Keratinocyte (primary cell): ENCODE data around the gene CCDC167. TPM values are rescaled to one million over a fixed set of nuclear protein-coding genes. Genes with fewer than 3 reads are reported as not detected.
A peak's percentile ranks its signal among the peaks of the same experiment; 100 is the strongest.

Experiments
- DNase-seq: peaks from one replicate; pipeline ENCODE4 v3.0.0-alpha.2; 2011; ENCODE audit warnings: low read depth, missing footprints, low spot score
- FAIRE-seq: peaks from 2 replicates; lab custom pipeline; 2011; peaks lifted over from hg19 to GRCh38; lab: Jason Lieb, UNC
- H2AFZ ChIP-seq: 2 replicates; pipeline ENCODE4 v1.6.0; 2012; ENCODE audit warnings: low read length, control low read depth, inconsistent platforms; ENCODE audit not compliant: control insufficient read depth
- H3K27ac ChIP-seq: 2 replicates; pipeline ENCODE4 v1.5.1; 2011; ENCODE audit warnings: low read length; ENCODE audit not compliant: control insufficient read depth, insufficient read depth
- H3K27me3 ChIP-seq: 3 replicates; pipeline ENCODE4 v1.6.0; 2011; ENCODE audit warnings: low read length; ENCODE audit not compliant: control insufficient read depth, insufficient read depth; ENCODE audit errors: extremely low read depth
- H3K36me3 ChIP-seq, 2 experiments: 2 replicates in 1 of 2; 3 replicates in 1 of 2; pipeline ENCODE4 v1.5.1; 2011; ENCODE audit warnings: low read length in 2 of 2, mild to moderate bottlenecking in 1 of 2; ENCODE audit not compliant: control insufficient read depth in 2 of 2, insufficient read depth in 2 of 2; ENCODE audit errors: extremely low read depth in 1 of 2
- H3K4me1 ChIP-seq: 3 replicates; pipeline ENCODE4 v1.5.1; 2011; ENCODE audit warnings: low read length; ENCODE audit not compliant: control insufficient read depth, insufficient read depth; ENCODE audit errors: extremely low read depth
- H3K4me2 ChIP-seq: 3 replicates; pipeline ENCODE4 v1.6.0; 2011; ENCODE audit warnings: low read depth, low read length; ENCODE audit not compliant: control insufficient read depth, insufficient read depth; ENCODE audit errors: extremely low read depth
- H3K4me3 ChIP-seq, 3 experiments: fragments of 200-600 bp in 1 of 3; sonication (generic) in 1 of 3; 2 replicates in 2 of 3; 3 replicates in 1 of 3; pipeline ENCODE4 v1.5.1; 2011 to 2016; ENCODE audit warnings: low read length in 3 of 3, mild to moderate bottlenecking in 3 of 3, control low read depth in 2 of 3, inconsistent platforms in 1 of 3, low read depth in 1 of 3, mixed read lengths in 1 of 3, mixed run types in 1 of 3, moderate library complexity in 1 of 3; ENCODE audit not compliant: control insufficient read depth in 2 of 3, insufficient read depth in 2 of 3; ENCODE audit errors: extremely low read depth in 1 of 3
- H3K79me2 ChIP-seq: 2 replicates; pipeline ENCODE4 v1.6.0; 2012; ENCODE audit warnings: low read length; ENCODE audit not compliant: control insufficient read depth, insufficient read depth
- H3K9ac ChIP-seq: 3 replicates; pipeline ENCODE4 v1.6.0; 2011; ENCODE audit warnings: low read length; ENCODE audit not compliant: control insufficient read depth, insufficient read depth; ENCODE audit errors: extremely low read depth
- H3K9me1 ChIP-seq: 3 replicates; pipeline ENCODE4 v1.6.0; 2011; ENCODE audit warnings: low read length; ENCODE audit not compliant: control insufficient read depth, insufficient read depth; ENCODE audit errors: extremely low read depth
- H3K9me3 ChIP-seq: 2 replicates; pipeline ENCODE4 v1.5.1; 2012; ENCODE audit warnings: low read depth, low read length; ENCODE audit not compliant: control insufficient read depth
- H4K20me1 ChIP-seq: 3 replicates; pipeline ENCODE4 v1.6.0; 2011; ENCODE audit warnings: low read length; ENCODE audit not compliant: control insufficient read depth, insufficient read depth; ENCODE audit errors: extremely low read depth
- EZH2 ChIP-seq: IDR thresholded peaks from one replicate; pipeline ENCODE4 v1.6.1; 2012; ENCODE audit warnings: inconsistent platforms, mild to moderate bottlenecking, low read length, moderate library complexity
- dilution Hi-C: fragments of 300-500 bp; cut with MboI; formaldehyde crosslinking; loops from one replicate; pipeline ENCODE4 v1.7.0; 2020; ENCODE audit warnings: low sequenced_read_pairs; ENCODE audit not compliant: extremely low pct_ligation_motif_present
- polyA plus RNA-seq, 5 experiments: library from polyadenylated mRNA; depleted of rRNA in 3 of 5; stranded (reverse) in 3 of 5; stranded (forward) in 1 of 5; unstranded in 1 of 5; fragments of >200 nt; gene quantifications; 1 replicate in 1 of 5; 2 replicates in 3 of 5; 3 replicates in 1 of 5; pipeline versions ENCODE4 v1.2.1 to v1.2.3, GENCODE V29; 2011 to 2012; ENCODE audit warnings: missing spikeins in 2 of 5, low read depth in 1 of 5, low replicate concordance in 1 of 5
- TF ChIP-seq, protein P1 (sequence below), 3 experiments: IDR thresholded peaks in 1 of 3; conservative IDR thresholded peaks in 1 of 3; optimal IDR thresholded peaks in 1 of 3; 2 replicates in 2 of 3; 3 replicates in 1 of 3; pipeline versions ENCODE3 to v1.5.1; 2011; ENCODE audit warnings: low read length in 3 of 3, mild to moderate bottlenecking in 3 of 3, moderate library complexity in 2 of 3, control low read depth in 1 of 3, inconsistent platforms in 1 of 3; ENCODE audit not compliant: insufficient read depth in 2 of 3; ENCODE audit errors: extremely low read depth in 1 of 3

Gene CCDC167
- polyA plus RNA-seq, 1 donor (not counting 4 experiments of a cell fraction or from before 2014, with no cell fraction given), result 39.8 TPM

DNA sequence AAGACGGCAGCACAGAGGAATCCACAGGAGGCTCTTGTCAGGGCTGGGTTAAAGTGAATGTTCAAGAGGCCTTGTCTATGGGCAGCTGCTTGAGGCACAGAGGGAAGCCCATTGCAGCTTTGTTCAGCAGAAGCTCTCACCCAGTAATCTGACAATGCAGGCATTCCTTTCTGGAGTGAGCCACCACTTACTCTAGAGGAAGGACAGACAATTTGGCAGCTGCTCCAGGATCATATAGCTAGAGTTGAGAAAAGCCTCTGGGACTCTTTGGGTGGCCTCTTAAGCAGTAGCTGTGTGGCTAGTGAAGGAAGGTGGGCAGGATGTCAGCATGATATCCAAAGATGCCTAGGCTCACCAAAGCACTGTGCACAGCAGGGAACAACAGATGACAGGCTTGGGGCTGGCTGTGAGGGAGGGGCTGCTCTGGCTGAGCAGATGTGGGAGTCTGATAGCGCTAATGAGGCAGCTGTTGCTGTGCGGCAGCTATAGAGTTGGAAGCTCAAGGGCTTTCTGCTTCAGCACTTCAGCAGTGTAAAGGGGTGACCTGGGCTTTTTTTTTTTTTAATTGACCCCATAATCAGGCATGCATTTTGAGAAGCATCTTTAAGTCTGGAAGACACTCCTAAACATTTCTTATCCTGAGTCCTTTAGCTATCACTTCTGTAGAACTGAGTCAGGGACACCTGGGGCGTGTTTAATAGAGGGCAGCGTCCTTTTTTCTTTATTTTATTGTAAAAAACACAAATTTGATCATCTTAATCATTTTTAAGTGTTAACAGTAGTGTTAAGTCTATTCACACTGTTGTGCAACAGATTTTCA lies 39.5 kb downstream of the CCDC167 start:
- FAIRE-seq (no peak), DNase-seq (no peak)
- no peak overlapping the region for H3K27ac ChIP-seq
- peaks cover 31 to 36% of the 10 kb centered on the region in 2 experiments for H3K36me3 ChIP-seq
- no peaks in the 10 kb centered on the region for H3K79me2 ChIP-seq
- no peak for TF ChIP-seq EZH2
- no peaks in the 10 kb centered on the region for H3K9me1 ChIP-seq
- H3K27me3 ChIP-seq, result no peaks in the 10 kb centered on the region
- H3K4me1 ChIP-seq, result peaks cover 22% of the 10 kb centered on the region
- dilution Hi-C loops, result no loop called here
- H4K20me1 ChIP-seq, result no peaks in the 10 kb centered on the region
- no peak overlapping the region for H3K9ac ChIP-seq
- no peak overlapping the region for H2AFZ ChIP-seq
- no peak overlapping the region for H3K4me3 ChIP-seq
- no peaks in the 10 kb centered on the region for H3K9me3 ChIP-seq
- H3K4me2 ChIP-seq, result no peak overlapping the region

DNA sequence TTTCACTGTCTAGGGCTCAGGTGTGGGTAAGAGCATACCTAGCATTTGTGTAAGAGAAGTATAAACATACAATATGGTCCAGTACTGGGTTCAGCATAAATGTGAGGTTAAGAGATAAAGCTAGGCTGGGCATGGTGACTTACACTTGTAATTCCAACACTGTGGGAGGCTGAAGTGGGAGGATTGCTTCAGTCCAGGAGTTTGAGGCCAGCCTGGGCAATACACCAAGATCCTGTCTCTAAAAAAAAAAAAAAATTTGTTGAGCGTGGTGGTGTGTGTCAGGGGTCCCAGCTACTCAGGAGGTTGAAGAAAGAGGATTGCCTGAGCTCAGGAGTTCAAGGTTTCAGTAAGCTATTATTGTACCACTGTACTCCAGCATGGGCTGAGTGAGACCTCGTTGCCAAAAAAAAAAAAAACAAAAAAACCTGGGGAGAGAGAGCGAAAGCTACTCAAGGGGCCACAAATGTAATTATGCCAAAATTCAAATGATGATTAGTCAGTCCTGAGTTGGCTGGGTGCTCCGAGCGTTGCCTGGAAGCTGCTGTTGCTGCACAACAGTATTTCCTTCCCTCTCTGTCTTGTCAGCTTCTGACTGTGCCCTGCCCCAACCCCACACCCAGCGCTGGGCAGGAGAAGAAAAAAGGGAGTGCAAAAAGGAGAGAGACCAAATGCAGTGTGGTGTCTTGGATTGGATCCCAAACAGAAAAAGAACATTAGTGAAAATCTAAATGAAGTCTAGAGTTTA lies 42.7 kb downstream of the CCDC167 start:
- peak overlapping the region; percentile 36 for H3K9ac ChIP-seq
- FAIRE-seq, result peak; percentile 36
- TF ChIP-seq, protein P1, sequence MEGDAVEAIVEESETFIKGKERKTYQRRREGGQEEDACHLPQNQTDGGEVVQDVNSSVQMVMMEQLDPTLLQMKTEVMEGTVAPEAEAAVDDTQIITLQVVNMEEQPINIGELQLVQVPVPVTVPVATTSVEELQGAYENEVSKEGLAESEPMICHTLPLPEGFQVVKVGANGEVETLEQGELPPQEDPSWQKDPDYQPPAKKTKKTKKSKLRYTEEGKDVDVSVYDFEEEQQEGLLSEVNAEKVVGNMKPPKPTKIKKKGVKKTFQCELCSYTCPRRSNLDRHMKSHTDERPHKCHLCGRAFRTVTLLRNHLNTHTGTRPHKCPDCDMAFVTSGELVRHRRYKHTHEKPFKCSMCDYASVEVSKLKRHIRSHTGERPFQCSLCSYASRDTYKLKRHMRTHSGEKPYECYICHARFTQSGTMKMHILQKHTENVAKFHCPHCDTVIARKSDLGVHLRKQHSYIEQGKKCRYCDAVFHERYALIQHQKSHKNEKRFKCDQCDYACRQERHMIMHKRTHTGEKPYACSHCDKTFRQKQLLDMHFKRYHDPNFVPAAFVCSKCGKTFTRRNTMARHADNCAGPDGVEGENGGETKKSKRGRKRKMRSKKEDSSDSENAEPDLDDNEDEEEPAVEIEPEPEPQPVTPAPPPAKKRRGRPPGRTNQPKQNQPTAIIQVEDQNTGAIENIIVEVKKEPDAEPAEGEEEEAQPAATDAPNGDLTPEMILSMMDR (optimal IDR thresholded peaks at IDR 0.05 in 1 of 3, IDR thresholded peaks at IDR 0.05 in 1 of 3, conservative IDR thresholded peaks at IDR 0.05 in 1 of 3; ENCODE audit: extremely low read depth in 1 of 3, insufficient read depth in 2 of 3, low read length in 3 of 3), result no peak
- no peak for TF ChIP-seq EZH2

More for the DNA sequence above, 42.7 kb downstream of the CCDC167 start:
- dilution Hi-C loops, result no loop called here
- DNase-seq, result peak; percentile 26
- Histone ChIP-seq H3K9me3 (no peaks in the 10 kb centered on the region), H4K20me1 (no peaks in the 10 kb centered on the region), H3K27me3 (no peaks in the 10 kb centered on the region), H3K79me2 (no peaks in the 10 kb centered on the region), H3K4me2 (peak overlapping the region; percentile 54), H3K27ac (peak overlapping the region; percentile 82), H3K36me3 (peaks cover 25 to 33% of the 10 kb centered on the region in 2 experiments), H3K9me1 (no peaks in the 10 kb centered on the region), H3K4me1 (peaks cover 28% of the 10 kb centered on the region), H2AFZ (no peak overlapping the region), H3K4me3 (no peak overlapping the region)
